ES-I3 (cell line): ENCODE data around the gene IL20.

ENCODE experiments used
- H3K36me3 ChIP-seq: 2 replicates; pipeline ENCODE4 v1.6.1; 2013; ENCODE audit warnings: mild to moderate bottlenecking, low read length, control low read depth, moderate library complexity; ENCODE audit not compliant: insufficient read depth
- H3K4me1 ChIP-seq: 2 replicates; pipeline ENCODE4 v1.6.1; 2013; ENCODE audit warnings: mild to moderate bottlenecking, control low read depth, low read length; ENCODE audit not compliant: insufficient read depth
- H3K9ac ChIP-seq: 2 replicates; pipeline ENCODE4 v1.6.1; 2013; ENCODE audit warnings: low read depth, mild to moderate bottlenecking, low read length, moderate library complexity
- H3K9me3 ChIP-seq: 2 replicates; pipeline ENCODE4 v1.6.1; 2013; ENCODE audit warnings: mild to moderate bottlenecking, low read length, moderate library complexity; ENCODE audit not compliant: control insufficient read depth, insufficient read depth

IL20 gene, protein sequence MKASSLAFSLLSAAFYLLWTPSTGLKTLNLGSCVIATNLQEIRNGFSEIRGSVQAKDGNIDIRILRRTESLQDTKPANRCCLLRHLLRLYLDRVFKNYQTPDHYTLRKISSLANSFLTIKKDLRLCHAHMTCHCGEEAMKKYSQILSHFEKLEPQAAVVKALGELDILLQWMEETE

DNA sequence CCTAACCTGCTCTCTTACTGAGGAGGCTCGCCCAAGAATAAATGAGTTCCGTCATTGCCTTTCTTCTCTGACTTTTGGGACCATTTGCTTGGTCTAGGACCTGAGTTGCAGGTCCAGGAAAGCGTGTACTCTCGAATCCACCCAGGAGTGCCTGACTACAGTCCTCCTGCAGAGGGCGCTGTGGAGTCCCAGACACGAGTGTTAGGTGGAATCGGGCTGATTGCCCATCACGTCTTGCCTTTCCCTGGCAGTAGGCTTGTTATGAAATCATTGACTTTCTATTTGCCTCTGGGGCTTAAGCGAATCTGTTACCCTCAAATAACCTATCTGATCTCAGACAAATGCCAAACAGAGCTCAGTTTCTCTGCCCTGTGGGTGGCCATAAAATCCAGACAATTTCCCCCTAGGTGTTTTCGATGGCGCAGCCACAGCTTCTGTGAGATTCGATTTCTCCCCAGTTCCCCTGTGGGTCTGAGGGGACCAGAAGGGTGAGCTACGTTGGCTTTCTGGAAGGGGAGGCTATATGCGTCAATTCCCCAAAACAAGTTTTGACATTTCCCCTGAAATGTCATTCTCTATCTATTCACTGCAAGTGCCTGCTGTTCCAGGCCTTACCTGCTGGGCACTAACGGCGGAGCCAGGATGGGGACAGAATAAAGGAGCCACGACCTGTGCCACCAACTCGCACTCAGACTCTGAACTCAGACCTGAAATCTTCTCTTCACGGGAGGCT, at the start of gene IL20:
IL20 (plus strand) TSS at position 685 of the 733 bp plus-strand sequence. CDS start 230 bp downstream, outside the sequence.
- Histone ChIP-seq H3K36me3 (no peaks in the 10 kb centered on the region), H3K9ac (no peak within 1 kb of the TSS), H3K4me1 (no peaks in the 10 kb centered on the region), H3K9me3 (no peaks in the 10 kb centered on the region)

DNA sequence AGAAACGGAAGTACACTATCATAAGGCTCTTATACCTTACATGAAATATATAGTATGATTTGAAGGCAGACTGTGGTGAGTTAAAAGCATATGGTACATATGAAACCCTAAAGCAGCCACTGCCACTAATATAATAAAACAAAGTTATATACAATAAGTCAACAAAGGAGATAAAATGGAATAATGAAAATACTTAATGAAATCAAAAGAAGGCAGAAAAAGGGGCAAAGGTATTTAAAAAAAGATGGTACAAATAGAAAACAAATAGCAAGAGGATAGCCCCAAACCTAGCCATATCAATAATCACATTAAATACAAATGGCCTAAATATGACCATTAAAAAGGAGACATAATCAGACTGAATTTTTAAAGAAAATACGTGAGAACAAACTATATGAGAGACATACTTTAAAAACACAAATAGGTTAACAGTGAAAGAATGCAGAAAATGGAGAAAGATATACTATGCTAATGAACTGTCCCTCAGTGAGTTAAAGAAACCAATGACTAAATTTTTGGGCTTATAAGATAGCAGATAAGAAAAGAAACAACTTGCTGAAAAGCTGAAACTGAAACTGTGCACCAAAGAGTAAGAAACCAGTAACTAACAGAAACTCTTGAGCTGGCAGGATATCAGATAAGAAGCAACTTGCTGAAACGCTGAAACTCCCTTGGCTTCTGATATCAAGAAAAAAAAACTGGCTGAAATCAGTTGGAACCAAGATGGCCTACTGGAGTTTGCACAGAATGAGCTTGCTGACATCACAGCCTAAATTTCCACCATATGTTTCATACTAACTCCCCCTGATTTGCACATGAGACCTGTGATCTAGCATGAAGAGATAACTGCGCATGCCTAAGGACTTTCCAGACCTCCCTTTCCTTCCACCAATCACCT, 48.8 kb upstream of the IL20 start:
- H3K4me1 ChIP-seq = no peaks in the 10 kb centered on the region
- H3K36me3 ChIP-seq = no peaks in the 10 kb centered on the region
- no peak overlapping the region for H3K9ac ChIP-seq
- peaks cover 2% of the 10 kb centered on the region; the same call in 1 of the 2 replicates for H3K9me3 ChIP-seq

DNA sequence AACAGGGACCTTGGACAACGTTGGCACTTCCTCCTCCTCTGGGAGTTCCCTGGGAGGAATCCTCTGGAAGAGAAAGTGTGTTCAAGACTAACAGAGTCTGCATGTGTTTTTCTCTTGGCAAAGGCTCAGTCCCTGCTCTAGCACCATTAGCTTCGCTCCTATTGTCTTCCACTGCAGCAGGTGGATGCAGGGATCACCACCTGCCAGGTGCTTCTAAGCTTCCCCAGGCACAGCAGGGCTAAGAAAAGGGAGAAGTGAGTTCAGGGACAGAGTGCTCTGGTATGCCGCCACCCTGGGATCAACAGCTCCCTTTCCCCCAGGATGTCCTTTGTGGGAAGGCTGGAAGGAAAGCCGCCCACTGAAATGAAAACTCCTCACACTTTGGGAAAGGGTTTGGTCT, 43.9 kb upstream of the IL20 start:
- no peaks in the 10 kb centered on the region for H3K36me3 ChIP-seq
- H3K9ac ChIP-seq = no peak overlapping the region
- H3K4me1 ChIP-seq = peaks cover 4% of the 10 kb centered on the region; the same call in 1 of the 2 replicates
- no peaks in the 10 kb centered on the region for H3K9me3 ChIP-seq

DNA sequence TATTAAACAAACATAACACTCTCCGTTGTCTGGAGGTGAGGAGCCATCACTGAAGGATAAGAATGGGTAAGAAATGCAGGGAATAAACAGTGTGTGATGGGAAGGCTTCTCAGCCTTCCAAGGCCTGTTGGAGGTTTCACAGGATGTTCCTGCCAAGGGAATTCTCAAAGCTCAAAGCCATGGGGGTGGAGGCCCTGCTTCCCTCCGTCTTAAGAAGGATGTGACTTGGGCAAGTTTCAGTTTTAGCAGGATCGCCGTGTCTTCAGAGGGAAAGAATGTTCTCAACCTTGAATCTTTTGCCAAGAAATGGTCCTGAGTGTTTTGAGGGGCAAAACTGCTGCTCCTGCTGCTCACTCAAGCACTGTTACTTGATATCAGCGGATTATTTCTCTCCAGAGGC, 41.7 kb upstream of the IL20 start:
- Histone ChIP-seq H3K4me1 (peaks cover 4% of the 10 kb centered on the region; the same call in 1 of the 2 replicates), H3K9ac (no peak overlapping the region), H3K9me3 (no peaks in the 10 kb centered on the region), H3K36me3 (no peaks in the 10 kb centered on the region)

DNA sequence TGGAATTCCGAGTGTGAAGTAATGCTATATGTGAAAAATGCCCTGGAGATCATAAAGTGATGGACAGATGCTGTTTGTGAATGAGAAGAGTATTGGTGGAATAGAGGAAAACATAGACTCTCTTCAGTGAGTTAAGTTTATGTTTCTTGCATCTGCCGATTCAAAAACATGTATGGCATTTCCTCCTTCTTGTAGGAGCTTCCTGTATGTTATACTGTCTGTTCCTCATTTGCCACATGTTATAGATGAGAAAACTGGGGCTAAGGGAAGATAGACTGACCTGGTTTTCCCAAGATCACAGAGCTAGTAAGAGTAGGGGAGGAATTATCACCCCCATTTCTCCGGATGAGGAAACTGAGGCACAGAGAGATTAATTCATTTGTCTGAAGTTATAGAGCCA, 41.1 kb upstream of the IL20 start:
- no peak overlapping the region for H3K9ac ChIP-seq
- peaks cover 4% of the 10 kb centered on the region; the same call in 1 of the 2 replicates for H3K4me1 ChIP-seq
- H3K9me3 ChIP-seq = no peaks in the 10 kb centered on the region
- no peaks in the 10 kb centered on the region for H3K36me3 ChIP-seq

DNA sequence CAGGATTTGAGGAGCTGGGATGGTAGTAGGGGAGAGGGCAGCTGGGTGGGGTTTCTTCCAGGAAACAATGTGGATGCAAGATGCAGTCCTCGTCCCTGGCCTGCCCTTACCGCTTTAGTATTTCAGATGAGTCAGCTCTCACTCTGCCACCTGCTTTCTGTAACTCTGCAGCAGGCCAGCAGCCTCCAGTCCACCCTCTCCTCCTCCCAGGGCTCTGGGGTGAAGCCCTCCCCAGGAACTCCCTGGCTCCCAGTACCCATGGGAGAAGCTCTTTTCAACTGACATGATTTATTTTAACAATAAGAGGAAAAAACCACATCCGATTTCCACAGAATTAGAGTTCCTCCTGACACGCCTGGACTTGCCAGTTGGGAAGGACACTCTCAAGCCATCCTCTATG, 39.0 kb upstream of the IL20 start:
- Histone ChIP-seq H3K9ac (no peak overlapping the region), H3K36me3 (no peaks in the 10 kb centered on the region), H3K9me3 (no peaks in the 10 kb centered on the region), H3K4me1 (peaks cover 4% of the 10 kb centered on the region; the same call in 1 of the 2 replicates)

DNA sequence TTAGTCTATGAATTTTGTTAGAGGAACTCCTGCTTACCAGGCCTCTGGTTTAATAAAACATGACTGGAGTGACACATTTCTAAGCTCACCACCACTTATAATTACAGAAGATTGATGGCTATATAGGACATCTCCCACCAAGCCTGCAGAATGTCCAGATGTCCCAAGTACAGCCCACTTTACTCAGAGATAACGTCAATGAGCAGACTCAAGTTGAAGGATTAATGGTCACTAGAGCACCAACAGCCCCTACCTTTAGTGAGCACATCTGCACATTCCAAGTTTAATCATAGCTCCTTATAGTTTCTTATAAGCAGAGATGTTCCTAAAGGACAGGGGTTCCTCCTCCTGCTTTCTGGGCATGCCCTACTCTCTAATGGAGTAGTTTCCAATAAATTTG, 37.4 kb upstream of the IL20 start:
- no peaks in the 10 kb centered on the region for H3K36me3 ChIP-seq
- H3K4me1 ChIP-seq = peaks cover 4% of the 10 kb centered on the region; the same call in 1 of the 2 replicates

DNA sequence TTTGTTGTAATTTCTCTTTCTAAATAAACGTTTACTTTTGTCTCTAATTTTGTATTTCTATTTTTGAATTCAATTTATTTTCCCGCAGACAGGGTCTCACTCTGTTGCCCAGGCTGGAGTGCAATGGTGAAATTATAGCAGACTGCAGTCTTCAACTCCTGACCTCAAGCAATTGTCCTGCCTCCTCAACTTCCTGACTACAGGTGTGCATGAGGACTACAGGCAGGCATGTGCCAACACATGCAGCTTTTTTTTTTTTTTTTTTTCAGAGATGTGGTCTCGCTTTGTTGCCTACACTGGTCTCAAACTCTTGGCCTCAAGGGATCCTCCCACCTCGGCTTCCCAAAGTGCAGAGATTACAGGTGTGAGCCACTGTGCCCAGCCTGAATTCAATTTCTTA, 36.7 kb upstream of the IL20 start:
- Histone ChIP-seq H3K9ac (no peak overlapping the region), H3K4me1 (peaks cover 4% of the 10 kb centered on the region; the same call in 1 of the 2 replicates), H3K9me3 (no peaks in the 10 kb centered on the region), H3K36me3 (no peaks in the 10 kb centered on the region)

More for the DNA sequence above, 37.4 kb upstream of the IL20 start:
- H3K9ac ChIP-seq = no peak overlapping the region
- H3K9me3 ChIP-seq = no peaks in the 10 kb centered on the region

DNA sequence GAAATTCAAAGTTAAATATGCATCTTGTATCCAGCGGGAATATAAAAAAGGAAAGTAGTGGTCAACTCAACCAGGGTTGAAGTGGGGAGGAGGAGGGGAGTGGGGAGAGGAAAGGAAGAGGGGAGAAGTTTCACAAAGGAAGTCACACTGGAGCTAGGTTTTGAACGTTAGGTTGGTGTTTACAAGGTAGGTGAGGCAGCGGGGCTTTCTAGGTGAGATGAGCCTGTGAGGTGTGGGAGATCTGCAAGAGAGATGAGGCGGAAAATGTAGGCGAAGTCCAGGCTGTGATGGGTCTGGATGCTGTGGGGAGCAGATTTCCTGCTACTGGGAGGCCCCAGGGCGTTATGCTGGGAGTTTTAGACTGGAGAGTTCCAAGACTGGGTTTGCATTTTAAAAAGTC, 36.1 kb upstream of the IL20 start:
- no peaks in the 10 kb centered on the region for H3K9me3 ChIP-seq
- H3K36me3 ChIP-seq = no peaks in the 10 kb centered on the region
- peaks cover 1% of the 10 kb centered on the region; the same call in 1 of the 2 replicates for H3K4me1 ChIP-seq
- no peak overlapping the region for H3K9ac ChIP-seq

DNA sequence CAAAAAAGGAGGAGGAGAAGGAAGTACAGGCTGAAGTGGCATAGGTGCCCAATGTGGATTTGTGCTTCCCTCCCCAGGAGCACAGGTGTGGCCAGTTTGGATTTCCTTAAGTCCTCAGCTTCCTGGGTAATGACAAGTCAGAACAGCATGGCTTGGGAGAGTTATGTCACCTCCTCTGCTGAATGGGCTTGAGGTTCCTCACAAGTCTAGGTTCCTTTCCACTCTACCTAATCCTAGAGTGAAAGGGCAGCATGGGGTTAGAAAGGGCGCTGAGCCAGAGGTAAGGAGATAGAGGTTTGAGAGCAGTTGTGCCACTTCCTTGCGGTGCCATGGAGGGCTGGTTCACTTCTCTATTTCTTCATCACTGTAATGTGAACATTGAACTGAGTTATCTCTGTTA, 35.5 kb upstream of the IL20 start:
- H3K9ac ChIP-seq = no peak overlapping the region
- no peaks in the 10 kb centered on the region for H3K36me3 ChIP-seq
- peaks cover 7% of the 10 kb centered on the region for H3K4me1 ChIP-seq
- H3K9me3 ChIP-seq = no peaks in the 10 kb centered on the region

DNA sequence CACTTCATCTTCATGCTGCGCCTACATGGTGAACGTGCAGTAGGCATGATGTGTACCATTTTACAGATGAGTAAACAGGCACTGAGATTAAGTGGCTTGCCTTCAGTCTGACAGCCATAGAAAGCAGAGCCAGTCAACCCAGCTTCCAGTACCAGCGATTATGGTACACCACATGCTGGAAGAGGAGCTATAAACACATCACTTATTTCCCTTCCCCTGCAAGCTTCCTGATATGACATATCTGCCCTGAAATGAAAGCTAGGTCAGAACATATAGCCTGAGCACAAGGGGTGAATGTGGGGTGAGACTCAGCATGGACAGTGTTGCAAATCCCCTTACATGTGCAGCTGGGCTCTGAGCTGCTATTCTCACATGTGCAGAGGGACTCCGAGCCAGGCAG, 33.8 kb upstream of the IL20 start:
- Histone ChIP-seq H3K4me1 (peaks cover 12% of the 10 kb centered on the region), H3K9ac (no peak overlapping the region), H3K36me3 (no peaks in the 10 kb centered on the region), H3K9me3 (no peaks in the 10 kb centered on the region)

DNA sequence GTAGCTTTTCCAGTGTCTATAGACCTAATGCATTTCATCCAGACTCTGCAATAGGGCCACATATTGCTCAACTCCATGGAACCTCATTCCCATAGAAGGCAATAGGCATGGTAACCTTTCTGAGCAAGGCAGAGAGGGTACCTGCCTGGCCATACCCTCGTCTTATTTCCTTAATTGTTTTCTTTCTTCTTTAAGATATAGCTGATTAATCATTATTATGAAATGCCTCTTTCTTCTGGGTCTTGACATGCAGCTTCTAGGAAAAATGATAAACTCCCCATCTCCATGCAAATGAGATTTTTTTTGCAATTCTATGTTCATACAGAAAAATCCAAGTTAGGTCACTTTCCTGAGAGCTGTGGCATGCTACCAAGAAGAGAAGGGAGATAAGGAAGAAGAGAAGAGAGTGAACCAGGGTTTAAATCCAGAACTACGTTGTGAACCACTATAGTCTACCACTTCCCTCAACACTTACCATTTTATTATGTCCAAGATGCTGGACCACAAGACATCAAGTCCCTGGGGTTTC, 33.0 kb upstream of the IL20 start:
- Histone ChIP-seq H3K9ac (no peak overlapping the region), H3K36me3 (no peaks in the 10 kb centered on the region), H3K4me1 (peaks cover 12% of the 10 kb centered on the region), H3K9me3 (no peaks in the 10 kb centered on the region)

DNA sequence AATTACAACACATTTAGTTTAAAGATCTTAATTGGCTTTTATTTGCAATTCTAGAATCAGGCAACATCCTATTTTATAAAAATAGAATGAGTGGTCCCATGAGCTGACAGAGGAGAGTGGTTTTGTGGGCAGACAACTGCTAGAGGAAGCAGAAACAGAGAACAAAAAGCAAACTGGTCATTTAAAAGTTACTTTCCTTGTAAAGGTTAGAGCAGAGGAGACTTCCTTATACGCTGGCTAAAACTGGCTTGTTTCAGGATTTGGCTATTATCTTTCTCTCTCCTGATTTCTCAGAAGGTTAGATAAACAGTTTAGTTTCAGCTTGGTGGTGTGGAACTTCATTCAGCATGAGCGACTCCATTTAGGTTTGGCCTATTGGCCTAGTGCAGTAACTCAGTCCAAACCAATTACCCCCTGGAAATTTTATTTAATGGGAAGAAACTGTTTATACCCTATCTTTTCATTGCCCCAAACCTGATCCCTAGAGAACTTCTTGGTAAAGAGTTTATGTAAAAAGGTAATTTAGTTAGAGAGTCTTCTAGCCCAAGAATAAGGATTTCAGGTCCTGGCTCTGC, 32.2 kb upstream of the IL20 start:
- no peak overlapping the region for H3K9ac ChIP-seq
- H3K36me3 ChIP-seq = no peaks in the 10 kb centered on the region
- H3K9me3 ChIP-seq = no peaks in the 10 kb centered on the region
- H3K4me1 ChIP-seq = peaks cover 12% of the 10 kb centered on the region

DNA sequence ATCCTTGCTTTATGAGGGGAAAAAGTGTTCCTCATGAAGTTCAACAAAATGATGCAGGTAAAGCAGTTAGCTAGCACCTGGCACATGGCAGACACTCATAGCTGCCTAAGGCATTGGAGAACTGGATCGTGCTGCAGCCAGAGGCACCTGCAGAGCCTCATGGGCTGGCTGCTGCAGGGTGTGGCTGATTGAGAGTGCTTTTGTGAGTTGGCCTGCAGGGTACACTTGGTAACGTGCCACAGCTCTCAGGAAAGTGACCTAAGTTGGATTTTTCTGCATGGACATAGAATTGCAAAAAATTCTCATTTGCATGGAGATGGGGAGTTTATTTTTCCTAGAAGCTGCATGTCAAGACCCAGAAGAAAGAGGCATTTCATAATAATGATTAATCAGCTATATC, 31.6 kb upstream of the IL20 start:
- H3K4me1 ChIP-seq = peaks cover 12% of the 10 kb centered on the region
- no peaks in the 10 kb centered on the region for H3K36me3 ChIP-seq
- no peak overlapping the region for H3K9ac ChIP-seq

More for the DNA sequence above, 31.6 kb upstream of the IL20 start:
- no peaks in the 10 kb centered on the region for H3K9me3 ChIP-seq
